CD1c-positive myeloid dendritic cell (primary cell): ENCODE measurements around the gene BLOC1S2.
"Not testable (repeated sequence)": the region's sequence is repeated elsewhere in the genome, so short reads cannot be mapped to it uniquely, and the experiment has no call there.

ENCODE experiments used
- DNase-seq: peaks from one replicate; pipeline ENCODE4 v3.0.0-alpha.2; 2016; ENCODE audit errors: extremely low spot score

Gene BLOC1S2

DNA sequence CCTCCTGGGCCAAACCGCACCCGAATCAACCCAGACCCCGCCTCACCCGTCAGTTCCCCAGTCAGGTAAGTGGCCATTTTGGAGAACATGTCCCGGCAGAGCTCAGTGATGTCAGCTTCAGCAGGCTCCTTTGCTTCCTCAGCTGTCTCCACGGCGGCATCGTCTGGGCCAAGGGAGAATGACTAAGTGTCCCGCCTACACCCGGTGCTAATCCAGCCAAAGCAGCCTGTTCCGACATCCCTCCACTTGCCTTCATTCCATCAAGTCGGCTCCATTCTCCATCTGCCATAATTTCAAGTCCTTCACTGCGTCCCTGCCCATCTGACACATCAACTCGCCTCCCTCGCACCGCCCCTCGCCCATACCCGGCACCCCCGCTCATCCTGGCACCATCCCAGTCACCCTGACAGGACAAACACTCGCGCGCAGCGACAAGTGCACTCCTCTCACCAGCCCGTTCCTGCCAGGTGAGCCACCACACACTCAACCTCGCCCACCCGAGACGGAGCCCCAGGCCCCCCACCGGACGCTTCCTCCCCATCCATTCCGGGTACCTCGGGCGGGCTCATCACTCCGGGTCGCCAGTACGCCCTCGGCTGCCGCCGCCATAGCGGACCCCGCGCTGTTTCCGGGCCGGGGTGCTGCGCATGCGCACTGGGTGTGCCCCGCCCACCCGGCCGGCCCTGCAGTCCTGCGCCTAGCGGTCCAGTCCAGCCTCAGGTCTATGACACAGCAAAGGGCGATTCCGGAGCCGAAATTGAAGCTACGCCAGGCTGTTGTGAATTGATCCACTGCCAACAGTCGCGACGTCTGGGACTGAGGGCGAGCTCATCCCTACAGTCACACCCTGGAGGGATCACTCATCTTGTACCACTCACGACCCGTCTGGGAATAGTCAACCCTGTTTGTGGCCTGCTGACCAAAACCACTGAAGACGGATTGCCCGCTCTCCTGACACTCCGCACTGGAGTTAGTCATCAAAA, at the start of gene BLOC1S2:
Gene BLOC1S2 (minus strand): TSS at position 630 of the 983 bp plus-strand sequence. CDS start 21 bp downstream, at position 609.
- peak; percentile 94 for DNase-seq

GRCh38 chr10:100334762-100335161, 48.3 kb upstream of the BLOC1S2 start:
- no peak for DNase-seq

GRCh38 chr10:100333661-100334440, 47.4 kb upstream of the BLOC1S2 start:
- no peak for DNase-seq

GRCh38 chr10:100333106-100333505, 46.6 kb upstream of the BLOC1S2 start:
- DNase-seq, result no peak

- DNase-seq, result no peak
Measured at GRCh38 chr10:100330079-100330478, 43.6 kb upstream of the BLOC1S2 start, which contains the start of gene PKD2L1. TSS of gene PKD2L1 (minus strand) at chr10:100330228. CDS start at chr10:100330103, 125 bp downstream.

DNA sequence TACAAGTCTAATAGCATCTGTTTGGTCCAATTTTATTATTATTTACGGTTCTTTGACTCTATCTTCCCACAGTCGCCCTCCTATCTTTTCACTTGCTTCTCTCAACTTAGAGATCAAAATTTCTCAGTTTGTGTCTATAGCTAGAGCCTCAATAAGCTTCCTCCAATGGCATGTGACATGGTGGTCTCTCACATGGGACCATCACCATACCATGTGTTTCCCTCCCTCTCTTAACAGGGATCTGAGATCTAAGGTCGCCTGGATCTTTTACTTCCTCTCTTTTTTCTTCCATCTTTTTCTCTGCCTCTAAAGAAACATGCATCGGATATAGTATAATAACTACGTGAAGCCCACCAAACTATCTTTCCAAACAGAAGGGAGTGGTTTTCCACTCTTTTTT, 41.7 kb upstream of the BLOC1S2 start:
- DNase-seq, result no peak

DNA sequence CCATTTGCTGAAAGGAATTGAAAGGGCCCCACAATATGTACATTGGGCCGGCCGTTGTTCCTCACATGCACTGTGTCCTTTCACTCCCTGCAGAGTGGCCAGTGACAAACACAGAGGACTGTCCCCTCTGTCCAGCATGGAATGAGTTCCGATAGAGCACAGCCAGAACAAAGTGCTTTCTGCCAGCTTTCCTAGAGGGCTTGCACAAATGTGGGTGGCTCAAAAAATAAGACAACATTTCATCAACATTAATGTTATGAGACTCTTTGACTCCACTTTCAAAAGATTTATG, 41.2 kb upstream of the BLOC1S2 start:
- DNase-seq, result no peak

GRCh38 chr10:100327007-100327717, 40.7 kb upstream of the BLOC1S2 start:
- peak; percentile 75 for DNase-seq

- no peak for DNase-seq
Measured at GRCh38 chr10:100325158-100325557, 38.7 kb upstream of the BLOC1S2 start.

DNA sequence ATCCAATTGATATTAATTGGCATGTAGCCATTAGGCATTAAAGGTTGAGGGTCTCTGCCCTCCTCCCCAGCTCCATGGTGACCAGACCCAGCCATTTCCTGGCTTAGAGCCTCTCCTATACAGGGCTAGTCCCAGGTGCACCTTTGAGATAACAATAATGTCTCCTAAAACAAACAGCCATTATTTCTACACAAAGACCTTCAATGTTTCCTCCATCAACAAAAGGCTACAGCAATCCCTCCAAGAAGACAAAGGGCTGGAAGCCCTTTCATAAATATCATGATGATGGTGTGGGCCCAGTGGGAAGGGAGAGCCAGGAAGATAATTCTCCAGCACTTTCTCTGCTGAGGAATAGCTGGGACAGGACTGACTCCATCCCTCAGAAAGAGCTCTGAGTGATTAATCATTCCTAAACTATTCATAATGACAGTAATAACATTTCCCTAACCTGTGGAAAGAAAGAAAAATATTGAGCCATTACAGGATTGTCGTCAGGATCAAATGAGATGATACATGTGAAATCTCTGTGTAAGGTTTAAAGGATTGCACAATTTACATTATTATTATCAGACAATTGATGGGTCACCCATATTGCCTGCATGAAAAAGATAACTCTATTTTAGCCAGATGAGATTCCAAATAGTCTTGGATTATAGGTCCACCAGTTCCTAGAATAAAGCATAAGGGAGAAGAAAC, 33.4 kb upstream of the BLOC1S2 start:
- DNase-seq, result no peak

DNA sequence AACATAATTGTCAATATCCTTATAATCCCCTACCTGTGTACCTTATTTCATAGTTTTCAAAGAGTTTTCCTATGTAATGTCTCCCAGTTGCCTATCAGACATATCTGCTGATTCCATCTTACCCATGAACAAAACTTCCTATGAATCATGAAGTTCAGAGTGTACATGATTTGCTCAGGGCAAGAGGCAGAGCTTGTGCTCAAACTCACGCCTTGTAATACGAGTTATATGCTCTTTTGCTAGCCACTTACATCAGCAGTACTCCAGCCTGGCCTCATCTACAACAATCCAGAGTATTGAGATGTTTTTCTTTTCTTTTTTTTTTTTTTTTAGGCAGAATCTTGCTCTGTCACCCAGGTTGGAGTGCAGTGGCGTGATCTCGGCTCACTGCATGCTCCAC, 31.7 kb upstream of the BLOC1S2 start:
- no peak for DNase-seq

DNA sequence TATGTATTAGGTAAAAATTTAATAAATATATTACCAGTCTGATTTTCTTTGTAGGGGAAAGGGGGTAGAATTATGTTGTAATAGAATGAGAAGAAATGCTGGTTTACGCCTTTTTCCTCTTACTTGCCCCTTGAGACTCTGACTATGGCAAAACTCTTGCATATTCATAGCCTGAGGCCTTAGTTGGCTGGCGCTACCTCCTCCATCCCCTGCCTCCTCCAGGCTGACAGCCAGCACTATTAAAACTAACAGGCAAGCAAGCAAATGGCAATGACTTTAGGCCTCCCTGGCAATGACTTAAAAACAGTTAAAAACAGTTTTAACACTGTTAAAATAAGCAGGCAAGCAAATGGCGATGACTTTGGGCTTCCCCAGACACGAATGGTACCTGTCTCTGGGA, 29.1 kb upstream of the BLOC1S2 start:
- DNase-seq, result no peak

- DNase-seq, result no peak
Measured at GRCh38 chr10:100311298-100311697, 24.8 kb upstream of the BLOC1S2 start.

- no peak for DNase-seq
Measured at GRCh38 chr10:100307684-100308083, 21.2 kb upstream of the BLOC1S2 start.

GRCh38 chr10:100306861-100307260, 20.4 kb upstream of the BLOC1S2 start:
- DNase-seq, result no peak

DNA sequence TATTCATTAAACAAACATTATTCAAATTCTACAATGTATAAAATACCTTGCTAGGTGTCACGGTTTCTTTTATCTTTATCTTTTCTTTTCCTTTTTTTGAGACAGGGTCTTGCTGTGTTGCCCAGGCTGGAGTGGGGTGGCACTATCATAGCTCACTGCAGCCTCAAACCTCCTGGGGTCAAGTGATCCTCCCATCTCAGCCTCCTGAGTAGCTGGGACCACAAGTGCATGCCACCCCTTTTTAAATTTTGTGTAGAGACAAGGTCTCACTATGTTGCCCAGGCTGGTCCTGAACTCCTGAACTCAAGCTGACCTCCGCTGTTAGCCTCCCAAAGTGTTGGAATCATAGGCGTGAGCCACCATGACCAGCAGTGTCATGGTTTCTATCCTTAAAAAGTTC, 17.9 kb upstream of the BLOC1S2 start:
- no peak for DNase-seq

GRCh38 chr10:100303724-100304319, 17.3 kb upstream of the BLOC1S2 start:
- peak; percentile 45 for DNase-seq

GRCh38 chr10:100301123-100301522, 14.6 kb upstream of the BLOC1S2 start:
- DNase-seq, result not testable (repeated sequence)

GRCh38 chr10:100297242-100297641, 10.8 kb upstream of the BLOC1S2 start:
- DNase-seq, result no peak

- DNase-seq, result no peak
Measured at GRCh38 chr10:100293066-100293465, 6.6 kb upstream of the BLOC1S2 start.

DNA sequence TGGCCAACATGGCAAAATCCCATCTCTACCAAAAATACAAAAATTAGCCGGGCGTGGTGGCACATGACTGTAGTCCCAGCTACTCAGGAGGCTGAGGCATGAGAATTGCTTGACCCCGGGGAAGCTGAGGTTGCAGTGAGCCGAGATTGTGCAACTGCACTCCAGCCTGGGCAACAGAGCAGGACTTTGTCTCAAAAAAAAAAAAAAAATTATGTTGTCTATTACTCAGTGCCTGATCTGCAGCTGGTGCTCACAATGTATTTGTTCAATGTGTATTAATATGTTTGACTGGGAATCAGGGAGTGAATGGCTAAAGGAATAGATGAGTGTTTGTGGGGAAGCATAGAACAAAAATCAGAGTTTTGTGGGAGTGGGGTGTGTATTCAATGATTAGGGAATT, 5.8 kb upstream of the BLOC1S2 start:
- DNase-seq, result peak; percentile 26
